CD4-positive, alpha-beta T cell (primary cell): ENCODE results near the gene CRYGS. TPM values are rescaled to one million over a fixed set of nuclear protein-coding genes. Genes with fewer than 3 reads are reported as not detected.

Experiments
- ATAC-seq: fragments of 200-7000 bp; cut with Tn5 transposase; one replicate; pipeline ENCODE4 v1.10.0; 2022; ENCODE audit warnings: mild to moderate bottlenecking; ENCODE audit not compliant: poor library complexity
- CTCF ChIA-PET: fragments of 350-600 bp; sonication (Branson Sonifier 250); formaldehyde crosslinking; loops from one replicate; lab custom pipeline; 2021; ENCODE audit warnings: antibody characterized with exemption, inconsistent platforms; lab: Charles Lee
- POLR2A ChIA-PET: fragments of 350-600 bp; sonication (Branson Sonifier 250); formaldehyde crosslinking; loops from one replicate; lab custom pipeline; 2021; ENCODE audit warnings: antibody characterized with exemption, inconsistent platforms; lab: Charles Lee
- DNase-seq, 14 experiments: peaks; one replicate each; pipeline ENCODE4 v3.0.0-alpha.2; 2013 to 2020; ENCODE audit warnings: mixed read lengths in 2 of 14
- H3K27ac ChIP-seq, 2 donors: one replicate each; pipeline versions ENCODE4 v1.5.1 to v1.7.0; 2013; ENCODE audit warnings: low read length in 2 of 2, low read depth in 1 of 2, mild to moderate bottlenecking in 1 of 2
- H3K27me3 ChIP-seq, 2 experiments: 1 replicate in 1 of 2; 2 replicates in 1 of 2; pipeline versions ENCODE4 v1.6.1 to v1.7.0; 2013; ENCODE audit warnings: low read length in 2 of 2, control low read depth in 1 of 2, mild to moderate bottlenecking in 1 of 2, moderate library complexity in 1 of 2; ENCODE audit not compliant: insufficient read depth in 2 of 2, control insufficient read depth in 1 of 2
- H3K36me3 ChIP-seq: one replicate; pipeline ENCODE4 v1.6.1; 2013; ENCODE audit warnings: low read length, control low read depth; ENCODE audit not compliant: insufficient read depth
- H3K4me1 ChIP-seq: one replicate; pipeline ENCODE4 v1.6.1; 2013; ENCODE audit warnings: low read length, control low read depth; ENCODE audit not compliant: insufficient read depth
- H3K4me3 ChIP-seq: one replicate; pipeline ENCODE4 v1.5.1; 2013; ENCODE audit warnings: mild to moderate bottlenecking, low read length, moderate library complexity
- H3K9me3 ChIP-seq, 2 experiments: 1 replicate in 1 of 2; 2 replicates in 1 of 2; pipeline versions ENCODE4 v1.6.1 to v1.7.0; 2013; ENCODE audit warnings: low read length in 2 of 2, mild to moderate bottlenecking in 2 of 2, control low read depth in 1 of 2, moderate library complexity in 1 of 2; ENCODE audit not compliant: control insufficient read depth in 1 of 2, insufficient read depth in 1 of 2
- H3K27ac Mint-ChIP-seq: one replicate; pipeline ENCODE4 v1.8.0; 2020; ENCODE audit warnings: mixed read lengths
- H3K27me3 Mint-ChIP-seq: one replicate; pipeline ENCODE4 v1.8.0; 2021; ENCODE audit warnings: mixed read lengths
- H3K36me3 Mint-ChIP-seq: one replicate; pipeline ENCODE4 v1.8.0; 2021; ENCODE audit warnings: low read depth, mixed read lengths
- H3K4me1 Mint-ChIP-seq: one replicate; pipeline ENCODE4 v1.8.0; 2021; ENCODE audit warnings: low read depth, mixed read lengths
- H3K4me3 Mint-ChIP-seq: one replicate; pipeline ENCODE4 v1.8.0; 2020; ENCODE audit warnings: mild to moderate bottlenecking, mixed read lengths
- H3K9me3 Mint-ChIP-seq: one replicate; pipeline ENCODE4 v1.8.0; 2020; ENCODE audit warnings: mixed read lengths
- CTCF ChIP-seq: fragments of 200-600 bp; IDR thresholded peaks from one replicate; pipeline ENCODE4 v1.8.0; 2022; ENCODE audit warnings: antibody characterized with exemption, mild to moderate bottlenecking
- intact Hi-C, 2 experiments: fragments of 100-400 bp; cut with DNase I in 1 of 2; cut with micrococcal nuclease in 1 of 2; formaldehyde crosslinking; loops; one replicate each; pipeline versions ENCODE4 v1.15.1 to v1.9.0; 2023 to 2025; cut with DNase I, micrococcal nuclease
- total RNA-seq, 174 experiments: library from RNA in 2 of 174; stranded (reverse) in 2 of 174; gene quantifications; one replicate each; pipeline ENCODE4 v1.2.3 and lab custom pipeline; 2021 to 2026

CRYGS gene
- total RNA-seq, 2 experiments from 2014 or later, result 1.9 to 2.3 TPM

DNA sequence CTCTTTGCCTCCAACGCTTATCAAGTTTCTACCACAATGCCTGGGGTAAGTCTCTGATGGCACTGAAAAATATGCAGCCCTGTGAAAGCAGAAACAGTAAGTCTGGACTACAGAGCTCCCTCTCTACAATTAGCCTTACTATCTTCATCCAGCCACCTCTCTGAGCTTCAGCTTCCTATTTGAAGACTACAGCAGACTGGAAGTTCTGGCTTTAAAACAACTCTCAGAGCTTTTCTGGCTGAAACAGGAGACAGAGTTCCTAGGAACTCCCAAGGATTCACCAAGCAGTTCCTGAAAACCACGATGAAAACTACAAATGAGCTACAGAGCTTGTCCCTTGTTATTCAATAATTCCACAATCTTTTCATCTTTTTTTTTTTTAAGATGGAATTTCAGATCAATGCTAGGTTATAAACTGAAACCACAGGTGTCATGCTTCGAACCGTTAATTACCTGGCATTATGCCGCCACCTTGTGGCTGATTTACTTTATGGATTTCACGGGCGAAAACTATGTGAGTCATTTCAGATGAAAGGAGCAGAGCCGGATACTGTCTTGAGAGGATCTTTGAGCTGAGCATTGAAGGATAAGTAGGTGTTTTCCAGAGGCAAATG is 3.9 kb downstream of the CRYGS start:
- no peaks in the 10 kb centered on the region for H3K9me3 ChIP-seq
- intact Hi-C loops, result loop anchor here (1.0 to 5.0 kb wide), 5 partner anchors 22 to 563 kb away; no protein-coding TSS in a partner anchor
- H3K4me3 ChIP-seq, result no peak overlapping the region
- CTCF ChIA-PET, result interaction anchor here (0.6 to 4.0 kb wide), 21 partner anchors 18 to 1220 kb away, joined by 3 to 21 read pairs (median 5); partner anchors contain the start of gene DNAJB11
- H3K27ac ChIP-seq, result no peak overlapping the region
- peaks cover 4% of the 10 kb centered on the region for H3K36me3 ChIP-seq
- H3K4me1 ChIP-seq, result peaks cover 4% of the 10 kb centered on the region
- no peak overlapping the region for H3K27ac Mint-ChIP-seq
- peak; percentile 98 for ATAC-seq
- TF ChIP-seq CTCF, result peak; percentile 84
- no peaks in the 10 kb centered on the region for H3K27me3 Mint-ChIP-seq
- peaks cover 16% of the 10 kb centered on the region for H3K36me3 Mint-ChIP-seq
- H3K9me3 Mint-ChIP-seq, result no peaks in the 10 kb centered on the region
- POLR2A ChIA-PET, result interaction anchor here (0.5 to 2.5 kb wide), 11 partner anchors 8 to 603 kb away, joined by 3 to 16 read pairs (median 4); partner anchors contain the start of genes DNAJB11 and TRA2B
- DNase-seq, result peak; percentile 66 to 92 (median 80)
- peaks cover 7% of the 10 kb centered on the region for H3K4me1 Mint-ChIP-seq
- H3K27me3 ChIP-seq, result no peaks in the 10 kb centered on the region
- H3K4me3 Mint-ChIP-seq, result no peak overlapping the region

DNA sequence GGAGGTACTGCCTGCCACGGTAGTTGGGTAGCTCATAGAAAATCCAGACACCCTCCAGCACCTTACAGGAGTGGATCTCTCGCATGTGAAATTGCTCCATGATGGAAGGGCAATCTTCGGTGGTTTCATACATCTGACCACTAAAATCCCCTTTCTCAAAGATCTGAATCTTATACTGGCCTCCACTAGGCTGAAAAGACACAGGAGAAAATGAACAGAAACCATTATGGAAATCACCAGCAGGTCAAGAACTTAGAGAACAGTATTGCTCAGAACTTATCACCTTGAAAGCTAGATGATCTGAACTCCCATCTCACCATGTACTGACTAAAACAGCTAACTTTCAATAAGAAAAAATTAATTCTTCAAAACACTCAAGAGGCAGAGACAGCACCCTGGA is 5.4 kb downstream of the CRYGS start:
- peaks cover 3% of the 10 kb centered on the region for H3K36me3 Mint-ChIP-seq
- no peak for ATAC-seq
- intact Hi-C loops, result loop anchor here in 1 of 2 experiments (5.0 to 10.0 kb wide), 2 partner anchors 76 to 424 kb away; no protein-coding TSS in a partner anchor
- H3K4me3 Mint-ChIP-seq, result no peak overlapping the region
- H3K4me1 Mint-ChIP-seq, result peaks cover 18% of the 10 kb centered on the region
- ChIA-PET POLR2A (interaction anchor here (2.3 to 2.5 kb wide), 2 partner anchors 20 to 280 kb away, joined by 10 to 16 read pairs; no protein-coding TSS in a partner anchor), CTCF (interaction anchor here (0.6 to 4.0 kb wide), 4 partner anchors 78 to 555 kb away, joined by 3 to 21 read pairs (median 16); no protein-coding TSS in a partner anchor)
- Histone ChIP-seq H3K36me3 (peaks cover 4% of the 10 kb centered on the region), H3K27me3 (no peaks in the 10 kb centered on the region), H3K9me3 (no peaks in the 10 kb centered on the region), H3K27ac (no peak overlapping the region), H3K4me1 (peaks cover 12% of the 10 kb centered on the region), H3K4me3 (no peak overlapping the region)
- no peaks in the 10 kb centered on the region for H3K27me3 Mint-ChIP-seq
- DNase-seq, result no peak
- TF ChIP-seq CTCF, result no peak
- H3K9me3 Mint-ChIP-seq, result no peaks in the 10 kb centered on the region
- no peak overlapping the region for H3K27ac Mint-ChIP-seq

DNA sequence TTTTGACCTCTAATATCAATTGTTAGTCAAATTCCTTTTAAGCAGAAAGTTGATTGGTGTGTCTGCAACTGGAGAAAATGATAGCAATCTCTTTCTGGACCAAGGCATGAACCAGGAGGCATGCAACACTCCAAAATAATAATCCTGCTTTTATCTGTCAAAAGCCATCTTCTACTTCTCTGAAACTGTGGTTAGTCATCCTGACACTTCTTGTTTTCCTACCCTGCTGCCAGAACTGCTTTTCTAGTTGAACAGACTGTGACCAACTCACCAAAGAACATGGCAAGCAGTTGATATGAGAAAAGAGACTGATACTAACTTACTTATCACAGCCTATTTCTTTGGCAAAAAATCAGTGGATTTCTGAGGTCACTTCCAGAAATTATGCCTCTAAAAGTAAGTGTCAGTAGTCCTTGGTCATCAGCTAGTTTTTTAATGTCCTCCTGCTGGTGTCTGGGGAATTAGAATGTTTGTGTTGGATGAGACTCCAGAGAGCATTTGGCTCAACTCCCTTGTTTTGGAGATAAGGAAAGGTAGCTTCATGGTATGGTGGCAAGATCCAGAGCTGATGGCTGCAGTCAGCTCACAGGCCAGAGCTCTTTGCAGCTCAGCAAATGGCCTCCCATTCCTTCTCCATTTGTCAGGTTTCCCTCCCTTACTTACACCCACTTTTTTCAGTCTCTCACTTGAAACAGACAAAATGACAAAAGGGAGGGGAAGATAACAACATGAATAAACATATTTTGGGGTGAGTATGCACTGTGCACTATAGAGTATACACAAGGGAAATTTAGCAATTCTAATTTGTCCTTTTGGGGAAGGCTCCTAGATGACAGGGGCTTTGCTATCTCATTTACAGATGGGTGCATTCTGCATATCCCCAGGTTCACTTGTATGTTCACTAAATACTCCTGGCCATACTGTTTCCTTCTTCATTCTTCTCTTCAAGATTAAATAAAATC is 7.0 kb downstream of the CRYGS start:
- TF ChIP-seq CTCF, result no peak
- no peaks in the 10 kb centered on the region for H3K9me3 ChIP-seq
- H3K4me3 ChIP-seq, result no peak overlapping the region
- Mint-ChIP-seq H3K27ac (no peak overlapping the region), H3K4me1 (peaks cover 25% of the 10 kb centered on the region), H3K9me3 (no peaks in the 10 kb centered on the region), H3K4me3 (no peak overlapping the region), H3K36me3 (peaks cover 3% of the 10 kb centered on the region), H3K27me3 (no peaks in the 10 kb centered on the region)
- CTCF ChIA-PET, result interaction anchor here (1.7 kb wide), 1 partner anchor 80 kb away, joined by 7 read pairs; no protein-coding TSS in a partner anchor
- H3K36me3 ChIP-seq, result peaks cover 4% of the 10 kb centered on the region
- H3K4me1 ChIP-seq, result peaks cover 26% of the 10 kb centered on the region
- POLR2A ChIA-PET, result interaction anchor here (0.6 to 4.4 kb wide), 2 partner anchors 18 to 537 kb away, joined by 4 to 28 read pairs; no protein-coding TSS in a partner anchor
- intact Hi-C loops, result loop anchor here in 1 of 2 experiments (5.0 to 10.0 kb wide), 2 partner anchors 75 to 422 kb away; no protein-coding TSS in a partner anchor
- DNase-seq, result no peak
- H3K27me3 ChIP-seq, result no peaks in the 10 kb centered on the region
- no peak overlapping the region for H3K27ac ChIP-seq
- no peak for ATAC-seq
